BLaER1 (cell line): ENCODE measurements around the gene EPS8.
"Not testable (repeated sequence)": the region's sequence is repeated elsewhere in the genome, so short reads cannot be mapped to it uniquely, and the experiment has no call there.

Experiments used
- H3K27ac ChIP-seq: shearing (Covaris generic); formaldehyde crosslinking; 2 replicates; pipeline ENCODE4 v1.8.1; 2022
- H3K27me3 ChIP-seq: shearing (Covaris generic); formaldehyde crosslinking; 2 replicates; pipeline ENCODE4 v1.8.1; 2022
- H3K36me3 ChIP-seq: shearing (Covaris generic); formaldehyde crosslinking; 2 replicates; pipeline ENCODE4 v1.8.1; 2022
- H3K4me1 ChIP-seq: shearing (Covaris generic); formaldehyde crosslinking; 2 replicates; pipeline ENCODE4 v1.8.1; 2022
- H3K4me2 ChIP-seq: shearing (Covaris generic); formaldehyde crosslinking; 2 replicates; pipeline ENCODE4 v1.8.1; 2022
- H3K4me3 ChIP-seq: shearing (Covaris generic); formaldehyde crosslinking; 2 replicates; pipeline ENCODE4 v1.8.1; 2022
- H3K9ac ChIP-seq: shearing (Covaris generic); formaldehyde crosslinking; 2 replicates; pipeline ENCODE4 v1.8.1; 2022
- H3K9me3 ChIP-seq: shearing (Covaris generic); formaldehyde crosslinking; 2 replicates; pipeline ENCODE4 v1.8.1; 2022
- H4K20me1 ChIP-seq: shearing (Covaris generic); formaldehyde crosslinking; 2 replicates; pipeline ENCODE4 v1.8.1; 2022
- Cebpa-rat ChIP-seq: shearing (Covaris generic); IDR thresholded peaks from 2 replicates; pipeline ENCODE4 v1.8.1; 2022

Gene EPS8

GRCh38 chr12:15757553-15758255 is 31.5 kb downstream of the EPS8 start:
- Histone ChIP-seq H3K36me3 (no peaks in the 10 kb centered on the region), H3K27me3 (no peaks in the 10 kb centered on the region), H3K4me1 (no peaks in the 10 kb centered on the region), H3K4me2 (no peak overlapping the region), H4K20me1 (no peaks in the 10 kb centered on the region), H3K9me3 (no peaks in the 10 kb centered on the region), H3K9ac (no peak overlapping the region), H3K4me3 (no peak overlapping the region), H3K27ac (no peak overlapping the region)
- TF ChIP-seq Cebpa-rat, result no peak

- Histone ChIP-seq H3K27ac (no peak overlapping the region), H3K4me1 (no peaks in the 10 kb centered on the region), H3K36me3 (no peaks in the 10 kb centered on the region), H3K9ac (no peak overlapping the region), H3K4me3 (no peak overlapping the region), H3K27me3 (no peaks in the 10 kb centered on the region), H3K4me2 (no peak overlapping the region), H4K20me1 (no peaks in the 10 kb centered on the region), H3K9me3 (no peaks in the 10 kb centered on the region)
- TF ChIP-seq Cebpa-rat, result no peak
Measured at GRCh38 chr12:15756822-15757221, 32.4 kb downstream of the EPS8 start.

- no peak overlapping the region for H3K4me2 ChIP-seq
- H3K9me3 ChIP-seq, result no peaks in the 10 kb centered on the region
- no peak overlapping the region for H3K4me3 ChIP-seq
- TF ChIP-seq Cebpa-rat, result no peak
- H3K9ac ChIP-seq, result no peak overlapping the region
- no peaks in the 10 kb centered on the region for H3K36me3 ChIP-seq
- H3K27me3 ChIP-seq, result no peaks in the 10 kb centered on the region
- H3K4me1 ChIP-seq, result no peaks in the 10 kb centered on the region
- no peak overlapping the region for H3K27ac ChIP-seq
- no peaks in the 10 kb centered on the region for H4K20me1 ChIP-seq
Measured at GRCh38 chr12:15754233-15754632, 35.0 kb downstream of the EPS8 start.

- H3K4me1 ChIP-seq, result no peaks in the 10 kb centered on the region
- H3K4me3 ChIP-seq, result no peak overlapping the region
- TF ChIP-seq Cebpa-rat, result no peak
- H3K9ac ChIP-seq, result no peak overlapping the region
- no peak overlapping the region for H3K27ac ChIP-seq
- no peak overlapping the region for H3K4me2 ChIP-seq
- no peaks in the 10 kb centered on the region for H4K20me1 ChIP-seq
- no peaks in the 10 kb centered on the region for H3K36me3 ChIP-seq
- no peaks in the 10 kb centered on the region for H3K27me3 ChIP-seq
- H3K9me3 ChIP-seq, result no peaks in the 10 kb centered on the region
Measured at GRCh38 chr12:15752785-15753184, 36.4 kb downstream of the EPS8 start.

- H3K4me1 ChIP-seq, result no peaks in the 10 kb centered on the region
- TF ChIP-seq Cebpa-rat, result no peak
- H3K4me2 ChIP-seq, result no peak overlapping the region
Measured at GRCh38 chr12:15751741-15752140, 37.4 kb downstream of the EPS8 start.

GRCh38 chr12:15749937-15750336 is 39.3 kb downstream of the EPS8 start:
- Histone ChIP-seq H3K9me3 (no peaks in the 10 kb centered on the region), H4K20me1 (no peaks in the 10 kb centered on the region), H3K4me3 (no peak overlapping the region), H3K4me2 (no peak overlapping the region), H3K36me3 (no peaks in the 10 kb centered on the region), H3K4me1 (no peaks in the 10 kb centered on the region), H3K27ac (no peak overlapping the region), H3K9ac (no peak overlapping the region), H3K27me3 (no peaks in the 10 kb centered on the region)
- no peak for TF ChIP-seq Cebpa-rat

More at GRCh38 chr12:15751741-15752140, 37.4 kb downstream of the EPS8 start:
- H3K4me3 ChIP-seq, result no peak overlapping the region
- no peaks in the 10 kb centered on the region for H3K9me3 ChIP-seq
- H3K27ac ChIP-seq, result no peak overlapping the region
- H4K20me1 ChIP-seq, result no peaks in the 10 kb centered on the region
- H3K36me3 ChIP-seq, result no peaks in the 10 kb centered on the region
- no peaks in the 10 kb centered on the region for H3K27me3 ChIP-seq
- H3K9ac ChIP-seq, result no peak overlapping the region

- not testable (repeated sequence) for H3K4me2 ChIP-seq, H3K27me3 ChIP-seq, H3K27ac ChIP-seq, H3K9me3 ChIP-seq, H3K4me3 ChIP-seq, H3K4me1 ChIP-seq, H3K36me3 ChIP-seq, H3K9ac ChIP-seq, H4K20me1 ChIP-seq
Measured at GRCh38 chr12:15741870-15742269, 47.3 kb downstream of the EPS8 start.

GRCh38 chr12:15741082-15741481 is 48.1 kb downstream of the EPS8 start:
- H3K36me3 ChIP-seq, result no peaks in the 10 kb centered on the region
- H3K27me3 ChIP-seq, result no peaks in the 10 kb centered on the region
- H4K20me1 ChIP-seq, result no peaks in the 10 kb centered on the region
- H3K4me1 ChIP-seq, result no peaks in the 10 kb centered on the region
- H3K27ac ChIP-seq, result no peak overlapping the region
- H3K9ac ChIP-seq, result no peak overlapping the region
- no peak for TF ChIP-seq Cebpa-rat
- H3K4me3 ChIP-seq, result no peak overlapping the region
- no peak overlapping the region for H3K4me2 ChIP-seq
- H3K9me3 ChIP-seq, result no peaks in the 10 kb centered on the region

GRCh38 chr12:15740389-15740788 is 48.8 kb downstream of the EPS8 start:
- H3K27ac ChIP-seq, H3K4me3 ChIP-seq, H3K27me3 ChIP-seq, H3K36me3 ChIP-seq, H3K4me2 ChIP-seq, H3K9ac ChIP-seq, H3K4me1 ChIP-seq, H3K9me3 ChIP-seq, H4K20me1 ChIP-seq: not testable (repeated sequence)

GRCh38 chr12:15738438-15739015 is 50.7 kb downstream of the EPS8 start:
- Histone ChIP-seq H4K20me1 (no peaks in the 10 kb centered on the region), H3K36me3 (no peaks in the 10 kb centered on the region), H3K9me3 (no peaks in the 10 kb centered on the region), H3K4me1 (no peaks in the 10 kb centered on the region), H3K27me3 (no peaks in the 10 kb centered on the region), H3K4me3 (no peak overlapping the region), H3K9ac (no peak overlapping the region), H3K27ac (no peak overlapping the region), H3K4me2 (no peak overlapping the region)
- no peak for TF ChIP-seq Cebpa-rat
